GM19463 (cell line): ENCODE measurements around the gene KDM7A.

Source experiments
- ATAC-seq: cut with Tn5 transposase; IDR thresholded peaks from one replicate; pipeline ENCODE4 v1.9.1; 2021; ENCODE audit warnings: mild to moderate bottlenecking, moderate library complexity; ENCODE audit not compliant: unreplicated experiment

KDM7A gene

DNA sequence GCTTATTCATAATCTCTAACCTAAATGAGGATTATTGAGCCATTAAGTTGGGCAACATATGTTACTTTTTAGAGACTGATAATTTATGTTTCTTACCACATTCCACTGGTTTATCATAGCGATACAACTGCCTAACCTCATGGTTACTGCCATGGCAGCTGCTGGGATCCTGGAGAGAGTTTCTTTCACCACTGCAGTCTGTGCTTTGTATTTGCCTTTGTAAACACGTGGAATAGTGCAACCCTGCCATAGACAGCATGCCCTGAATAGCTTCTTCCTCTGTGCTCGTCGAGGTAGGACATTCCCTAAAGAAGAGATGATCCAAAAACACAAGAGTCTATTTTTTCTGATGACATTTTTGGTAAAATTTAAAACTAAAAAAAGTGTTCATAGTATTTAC lies 80.3 kb downstream of the KDM7A start:
- ATAC-seq, result no peak

DNA sequence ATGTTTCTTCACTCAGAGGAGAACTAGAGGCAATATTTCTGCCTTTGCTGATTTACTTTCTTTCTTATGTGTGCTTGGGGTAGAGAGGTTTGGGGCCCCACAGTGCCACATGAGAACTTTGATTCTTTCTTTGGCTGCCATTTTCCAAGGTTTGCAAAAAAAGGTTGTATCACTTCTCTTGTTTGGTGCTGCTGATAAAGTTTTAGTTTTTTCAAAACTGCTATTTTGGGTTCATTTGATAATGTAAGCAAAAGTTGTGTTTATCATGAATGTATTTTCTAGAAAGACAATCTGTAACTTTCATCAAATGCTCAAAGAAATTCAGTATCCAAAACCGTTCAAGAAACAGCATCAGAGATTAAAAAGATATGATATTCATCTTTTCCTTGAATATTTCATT lies 83.4 kb downstream of the KDM7A start:
- ATAC-seq, result no peak

DNA sequence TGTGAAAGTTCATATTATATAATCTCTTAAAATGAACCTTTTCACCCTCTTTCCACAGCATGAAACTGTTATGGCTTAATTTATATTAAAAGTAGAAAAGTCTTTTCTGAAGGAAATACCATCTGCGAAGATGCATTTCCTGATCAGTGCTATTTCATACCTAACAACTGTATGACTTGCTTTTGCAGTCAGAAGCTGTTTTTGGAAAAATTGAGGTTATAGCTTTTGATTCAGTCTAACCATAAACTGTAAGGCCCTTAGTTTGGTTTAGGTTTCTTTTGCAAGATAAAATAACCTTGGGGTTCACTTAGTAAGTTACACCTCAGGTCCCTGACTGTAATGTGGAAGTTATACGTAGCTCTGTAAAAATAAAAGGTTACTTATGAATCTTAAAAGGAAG lies 91.3 kb downstream of the KDM7A start:
- no peak for ATAC-seq

DNA sequence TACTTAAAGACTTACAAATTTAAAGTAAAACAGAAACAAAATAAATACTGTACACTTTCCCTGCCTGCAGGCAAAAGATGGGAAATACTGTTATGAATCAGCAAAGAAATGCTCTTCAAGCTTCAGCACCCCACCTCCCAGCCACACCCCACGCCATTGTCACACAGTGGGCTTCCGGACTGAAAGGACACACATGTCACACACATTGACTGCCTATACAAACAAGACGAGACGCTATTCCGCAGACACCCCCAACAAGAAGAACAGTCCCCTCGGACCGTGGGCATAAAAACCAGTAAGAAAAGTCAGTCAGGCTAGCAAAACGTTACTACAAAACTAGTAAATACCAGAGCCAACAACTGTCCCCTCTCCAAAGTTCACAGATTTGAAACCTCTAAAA lies 91.8 kb downstream of the KDM7A start:
- peak; percentile 98 for ATAC-seq

DNA sequence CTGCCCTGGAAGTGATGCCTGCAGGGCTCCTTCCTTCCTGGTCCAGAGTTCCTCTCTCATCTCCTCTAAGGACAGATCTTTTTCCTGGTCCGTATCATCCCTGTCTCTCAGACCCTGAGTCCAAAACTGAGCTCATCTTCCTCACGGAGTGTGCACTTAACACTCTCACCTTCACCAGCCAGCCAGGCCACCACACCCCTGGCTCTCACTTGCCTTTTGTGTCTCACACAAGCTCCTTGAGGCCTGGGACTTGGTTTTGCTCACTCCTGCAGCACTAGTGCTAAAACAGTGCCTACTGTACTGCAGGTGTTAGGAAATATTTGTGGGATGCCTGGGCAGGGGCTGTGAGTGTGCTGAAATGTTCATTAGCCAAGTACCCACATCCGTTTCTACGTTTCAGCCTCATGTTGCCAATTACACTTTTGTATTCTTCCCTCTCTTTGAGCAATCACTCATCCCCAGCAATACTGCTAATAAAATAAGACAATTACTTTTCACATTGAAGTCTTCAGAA lies 92.6 kb downstream of the KDM7A start:
- ATAC-seq, result no peak

DNA sequence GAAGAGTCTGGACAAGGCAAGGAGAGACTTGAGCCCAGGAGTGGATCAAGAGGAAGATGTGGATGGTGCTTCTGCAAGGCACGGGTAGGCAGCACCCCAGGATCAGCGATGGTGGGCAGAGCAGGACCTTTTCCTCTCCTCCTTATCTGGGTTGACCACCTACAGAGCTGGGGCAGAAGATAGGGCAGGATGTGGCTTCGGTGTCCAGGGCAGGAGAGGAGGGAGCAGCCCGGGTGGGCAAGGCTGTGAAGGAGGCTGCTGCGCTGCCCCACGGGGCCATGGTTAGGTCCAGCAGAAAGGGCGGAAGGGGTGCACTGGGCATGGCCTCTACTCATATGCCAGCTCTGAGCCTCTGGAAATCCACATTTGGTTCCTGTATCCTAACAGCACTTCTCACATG lies 94.0 kb downstream of the KDM7A start:
- no peak for ATAC-seq

DNA sequence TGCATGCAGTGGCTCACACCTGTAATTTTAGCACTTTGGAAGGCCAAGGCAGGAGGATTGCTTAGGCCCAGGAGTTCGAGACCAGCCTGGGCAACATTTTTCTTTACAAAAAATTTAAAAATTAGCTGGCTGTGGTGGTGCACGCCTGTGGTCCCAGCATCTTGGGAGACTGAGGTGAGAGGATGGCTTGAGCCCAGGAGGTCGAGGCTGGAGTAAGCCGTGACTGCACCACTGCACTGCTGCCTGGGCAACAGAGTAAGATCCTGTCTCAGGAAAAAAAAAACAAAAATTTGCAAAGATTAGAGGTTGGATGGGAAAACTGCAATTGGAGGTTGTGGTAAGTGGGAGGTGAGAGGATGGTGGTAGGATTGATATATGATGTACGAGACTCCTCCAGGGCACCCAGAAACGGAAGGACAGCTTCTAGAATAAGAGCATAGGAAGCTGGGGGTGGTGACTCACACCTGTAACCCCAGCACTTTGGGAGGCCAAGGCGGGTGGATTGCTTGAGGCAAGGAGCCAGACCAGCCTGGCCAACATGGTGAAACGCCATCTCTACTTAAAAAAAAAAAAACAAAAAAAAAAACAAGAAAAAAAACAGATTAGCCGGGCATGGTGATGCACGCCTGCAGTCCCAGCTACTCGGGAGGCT lies 94.9 kb downstream of the KDM7A start:
- ATAC-seq, result no peak

DNA sequence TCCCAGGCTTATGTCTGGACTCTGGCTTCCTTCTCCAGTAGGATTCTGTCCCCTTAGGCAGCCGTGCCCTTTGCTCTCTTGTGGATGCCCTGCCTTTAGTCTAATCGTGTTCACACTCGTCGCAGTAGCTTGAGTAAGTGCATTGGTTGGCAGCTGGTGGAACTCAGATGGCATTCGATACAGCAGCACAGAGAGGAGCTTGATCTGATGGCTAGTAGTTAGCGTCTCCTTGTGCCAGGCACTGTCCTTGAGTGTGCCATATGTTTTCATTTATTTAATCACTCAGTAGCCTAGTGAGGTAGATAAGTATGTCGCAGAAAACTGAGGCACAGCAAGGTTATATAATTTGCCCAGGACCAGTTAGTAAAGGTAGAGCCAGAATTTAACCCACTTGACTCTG lies 95.9 kb downstream of the KDM7A start:
- ATAC-seq, result no peak

DNA sequence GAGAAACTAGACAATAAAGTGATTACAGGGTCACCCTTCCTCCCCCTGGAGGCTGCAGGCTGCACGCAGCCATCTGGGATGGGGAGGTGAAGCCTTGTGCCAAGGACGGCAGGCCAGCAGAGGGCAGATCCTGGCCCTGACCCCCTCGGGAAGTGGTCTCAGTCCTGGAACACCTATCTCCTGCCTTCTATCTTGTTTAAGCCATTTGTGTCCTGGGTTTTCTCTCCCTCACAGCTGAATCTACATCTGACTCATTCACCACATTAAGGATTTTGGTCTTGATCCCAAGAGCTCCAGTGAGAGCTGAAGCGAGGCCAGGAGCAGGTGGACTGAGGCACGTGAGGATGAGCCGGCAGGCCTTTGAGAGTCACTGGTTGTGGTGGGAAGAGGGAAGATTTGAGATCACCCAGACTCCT lies 97.7 kb downstream of the KDM7A start:
- ATAC-seq, result no peak

DNA sequence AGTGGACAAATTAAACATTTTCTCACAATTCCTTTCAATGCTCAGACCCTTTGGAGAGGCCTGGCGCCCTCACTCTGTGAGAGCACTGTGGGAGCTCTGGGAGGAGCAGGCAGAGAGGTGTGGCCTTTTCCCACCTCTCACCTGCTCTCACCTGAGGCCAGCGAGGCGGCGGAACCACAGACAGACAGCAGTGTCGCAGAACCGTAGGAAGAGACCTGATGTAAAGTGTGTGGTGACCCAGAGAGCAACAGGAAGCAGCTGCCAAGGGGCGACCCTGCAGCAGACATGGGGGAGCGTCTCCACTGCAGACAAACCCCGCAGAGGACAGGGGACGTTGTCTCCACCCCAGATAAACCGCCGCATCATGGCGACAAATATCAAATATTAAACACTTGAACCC lies 98.4 kb downstream of the KDM7A start:
- no peak for ATAC-seq

DNA sequence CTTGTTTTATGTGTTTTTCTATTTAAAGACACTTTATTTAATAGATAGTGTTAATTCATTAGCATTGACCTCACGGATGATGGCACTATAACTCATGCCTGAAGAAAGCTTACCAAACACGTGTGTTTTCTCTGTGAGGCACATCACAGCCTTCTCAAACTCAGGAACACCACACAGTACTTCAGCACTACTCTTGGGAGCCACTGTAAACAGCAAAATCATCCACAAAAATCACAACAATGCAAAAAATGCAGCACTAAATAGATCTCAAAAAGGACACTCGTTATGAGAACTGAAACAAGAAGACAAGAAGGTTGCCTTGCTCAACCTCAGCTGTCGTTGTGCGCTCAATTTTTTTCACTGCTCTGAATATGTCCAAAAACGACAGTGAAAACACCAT lies 102.0 kb downstream of the KDM7A start:
- no peak for ATAC-seq

DNA sequence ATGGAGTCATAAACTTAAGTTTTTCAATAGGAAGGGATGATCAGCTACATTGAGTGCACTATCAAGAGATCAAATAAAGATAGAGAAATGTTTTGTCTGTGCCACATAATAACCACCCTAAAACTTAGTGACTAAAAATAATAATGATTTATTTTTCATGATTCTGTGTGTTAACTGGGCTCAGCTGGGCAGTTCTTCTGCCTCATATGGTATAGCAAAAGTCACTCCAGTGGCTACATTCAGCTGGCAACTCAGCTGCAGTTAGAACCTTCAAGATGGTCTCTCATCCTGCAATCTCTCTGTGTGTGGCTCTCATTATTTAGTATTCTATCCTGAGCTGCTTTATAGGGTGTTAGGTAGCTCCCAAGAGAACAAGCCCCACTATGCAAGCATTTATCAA lies 106.2 kb downstream of the KDM7A start:
- no peak for ATAC-seq

DNA sequence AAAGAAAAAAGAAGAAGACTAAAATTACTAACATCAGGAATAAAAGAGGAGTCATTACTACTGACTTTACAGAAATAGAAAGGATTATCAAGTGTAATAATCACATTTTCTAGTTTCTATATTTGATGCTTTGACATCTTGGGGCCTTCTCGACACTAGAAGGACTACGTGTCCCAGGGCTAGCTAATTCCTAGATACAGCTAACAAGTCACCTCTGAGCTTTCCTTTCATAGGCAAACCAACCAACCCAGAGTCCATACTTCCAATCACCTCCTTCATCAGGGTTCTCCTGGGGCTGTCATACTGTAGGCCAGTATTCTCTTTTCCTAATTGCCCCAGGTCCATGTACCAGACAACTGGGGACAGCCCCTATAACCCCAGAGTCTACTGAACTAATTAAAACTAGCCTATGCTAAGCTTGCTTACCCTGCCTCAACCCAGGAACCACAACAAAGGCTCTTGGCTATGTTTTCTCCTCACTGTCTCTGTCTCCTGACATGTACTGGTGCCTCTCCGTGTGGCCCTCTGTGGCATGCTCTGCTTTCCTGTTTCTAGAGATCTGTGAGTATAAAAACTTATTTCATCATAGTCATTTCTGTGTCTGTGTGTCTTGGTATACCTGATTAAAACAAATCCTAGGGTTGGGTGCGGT lies 107.4 kb downstream of the KDM7A start:
- no peak for ATAC-seq

DNA sequence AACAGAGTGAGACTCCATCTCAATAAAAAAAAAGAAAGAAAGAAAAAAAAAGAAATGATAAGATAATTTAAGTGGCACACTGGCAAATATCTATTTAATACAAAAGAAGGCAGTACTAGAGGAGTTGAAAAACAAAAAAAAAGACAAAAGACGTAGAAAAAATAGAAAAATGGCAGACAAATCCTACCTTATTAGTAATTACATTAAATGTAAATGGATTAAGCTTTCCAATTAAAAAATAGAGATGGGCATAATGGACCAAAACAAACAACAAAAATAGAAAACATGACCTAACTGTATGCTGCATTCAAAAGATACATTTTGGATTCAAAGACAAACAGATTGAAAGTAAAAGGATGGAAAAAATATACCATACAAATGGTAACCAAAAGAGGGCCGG lies 108.8 kb downstream of the KDM7A start:
- ATAC-seq, result no peak

DNA sequence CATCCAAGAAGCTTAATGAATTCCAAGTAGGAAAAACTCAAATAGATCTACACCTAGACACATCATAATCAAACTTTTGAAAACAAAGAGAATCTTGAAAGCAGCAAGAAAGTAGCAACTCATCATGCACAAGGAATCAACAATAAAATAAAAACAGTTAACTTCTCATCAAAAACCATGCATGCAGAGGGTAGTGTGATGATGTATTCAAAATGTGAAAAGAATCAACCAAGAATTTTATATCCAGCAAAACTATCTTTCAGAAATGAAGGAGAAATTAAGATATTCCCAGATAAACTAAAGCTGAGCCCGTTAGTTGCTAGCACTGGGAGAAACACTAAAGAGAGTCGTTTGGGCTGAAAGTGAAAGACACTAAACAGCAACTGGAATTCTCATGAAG lies 109.7 kb downstream of the KDM7A start:
- no peak for ATAC-seq

DNA sequence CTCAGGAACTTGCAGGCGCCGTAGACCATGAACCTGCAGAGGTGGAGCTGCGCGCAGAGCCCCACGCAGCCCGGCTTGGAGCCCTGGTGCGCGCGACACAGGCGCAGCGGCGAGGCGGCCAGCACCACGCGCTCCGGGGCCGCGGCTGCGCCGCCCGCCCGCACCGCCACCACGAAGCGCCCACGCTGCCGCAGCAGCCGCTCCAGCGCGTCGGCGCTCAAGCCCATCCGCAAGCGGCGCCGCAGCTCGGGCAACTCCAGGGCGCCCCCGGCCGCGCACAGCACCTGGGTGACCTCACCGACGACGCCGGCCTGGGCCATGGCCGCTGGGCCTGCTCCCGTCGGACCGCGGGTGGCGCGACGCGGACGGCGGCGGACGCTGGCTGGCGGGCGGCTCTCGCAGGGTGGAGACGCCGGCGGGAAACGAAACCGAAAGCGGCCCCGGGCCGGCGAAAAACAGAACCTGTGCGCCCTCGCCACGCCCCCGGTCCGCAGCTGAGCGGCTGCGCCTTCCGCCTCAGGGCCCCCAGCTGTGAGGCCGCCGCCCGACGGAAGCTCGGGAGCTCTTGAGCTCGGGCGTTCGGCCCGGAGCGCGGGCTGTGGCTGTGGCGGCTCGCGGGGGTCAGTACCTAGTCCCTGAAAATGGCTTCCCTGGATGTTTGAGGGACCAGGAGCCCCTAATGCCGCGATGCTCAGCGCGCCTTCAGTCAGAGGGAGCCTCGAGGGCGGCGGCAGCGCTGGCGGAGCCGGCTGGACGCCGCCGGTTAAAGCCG lies 114.1 kb downstream of the KDM7A start, which contains the start of gene PARP12:
Gene PARP12, minus strand, starts transcription at position 424 of the 772 bp plus-strand sequence. Its CDS starts 104 bp downstream, at position 320.
- ATAC-seq, result peak; percentile 85

DNA sequence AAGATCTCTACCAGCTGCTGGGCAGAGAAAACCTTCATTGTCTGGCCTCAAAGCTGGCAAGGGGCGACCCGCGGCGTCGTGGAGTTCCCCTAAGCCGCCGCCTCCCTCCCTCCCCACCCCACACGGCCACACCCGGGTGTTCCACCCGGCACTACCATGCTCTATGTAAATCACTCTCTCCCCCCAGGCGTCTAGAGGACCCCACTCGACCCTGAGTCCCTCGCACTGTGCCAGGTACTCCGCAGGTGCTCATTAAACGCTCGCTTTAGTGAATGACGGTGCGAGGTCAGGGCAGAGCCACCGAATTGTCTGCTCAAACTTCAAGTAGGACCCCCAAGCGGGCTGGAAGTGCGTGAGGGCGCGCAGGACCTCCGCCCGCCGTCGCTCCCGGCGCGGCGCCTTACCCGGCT lies 114.7 kb downstream of the KDM7A start:
- peak; percentile 37 for ATAC-seq

DNA sequence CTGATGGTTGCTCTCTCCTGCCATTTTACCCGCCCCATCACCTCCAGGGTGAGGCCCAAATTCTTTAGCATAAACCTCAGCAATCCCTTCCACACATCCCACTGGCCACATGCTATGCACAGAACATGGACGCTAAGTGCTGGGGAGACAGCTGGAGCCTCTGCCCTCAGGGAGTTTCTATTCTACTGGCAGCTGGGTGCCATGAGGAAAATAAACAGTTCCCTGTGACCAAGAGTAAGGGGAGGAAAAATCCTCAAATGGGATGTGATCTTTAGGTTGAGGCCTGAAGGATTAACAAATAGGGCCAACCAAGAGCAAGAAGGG lies 115.2 kb downstream of the KDM7A start:
- no peak for ATAC-seq

DNA sequence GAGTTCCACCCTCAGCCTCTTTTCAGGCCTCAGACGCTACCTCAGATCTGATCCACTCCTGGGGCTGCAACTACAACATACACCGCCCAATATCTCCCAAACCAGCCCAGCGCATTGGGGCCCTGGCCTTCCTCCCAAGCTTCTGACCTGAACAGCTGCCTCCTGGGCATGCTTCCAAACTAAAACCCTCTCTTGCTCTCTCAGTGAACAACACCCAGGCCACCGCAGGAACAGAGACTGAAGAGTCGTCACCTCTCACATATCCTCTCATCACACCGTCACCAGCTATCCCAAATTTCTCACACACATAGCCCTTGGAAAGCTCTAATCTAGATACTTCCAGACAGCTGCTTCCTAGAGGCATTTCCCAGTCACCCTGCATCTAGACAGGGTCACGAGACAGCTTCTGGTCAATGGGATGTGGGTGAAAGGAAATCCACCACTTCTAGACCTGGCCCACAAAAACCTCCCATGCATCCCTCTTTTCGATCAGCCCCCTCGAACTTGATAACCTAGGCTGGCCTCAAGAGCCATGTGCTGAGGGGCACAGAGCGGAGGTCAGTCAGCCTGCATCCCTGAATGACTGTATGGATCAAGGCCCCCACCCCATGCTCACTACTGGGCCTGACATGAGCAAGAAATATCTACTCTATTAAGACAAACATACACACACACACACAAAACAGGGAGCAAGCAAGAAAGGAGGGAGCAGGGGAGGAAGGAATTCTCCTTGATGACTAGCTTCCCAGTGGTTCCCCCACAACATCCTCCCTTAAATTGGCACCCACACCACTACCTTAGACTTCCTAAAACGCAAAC lies 115.8 kb downstream of the KDM7A start:
- ATAC-seq, result no peak

DNA sequence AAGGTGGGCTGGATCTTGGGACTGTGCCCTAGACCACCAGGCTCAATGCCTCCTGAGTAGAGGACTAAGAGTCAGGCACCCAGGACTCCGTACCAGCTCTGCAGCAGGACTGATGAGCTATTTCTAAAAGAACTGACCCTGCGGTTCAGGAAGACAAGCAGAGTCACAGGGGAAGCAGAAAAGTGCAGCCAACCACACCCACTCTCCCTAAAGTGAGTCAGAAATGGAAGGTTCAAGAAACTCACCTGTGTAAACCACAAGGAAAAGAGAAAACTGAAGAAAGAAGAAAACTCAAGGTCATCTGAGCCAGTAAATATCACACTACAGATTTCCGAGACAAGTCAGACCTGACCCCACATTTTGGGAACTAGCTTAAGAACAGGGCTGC lies 116.5 kb downstream of the KDM7A start:
- ATAC-seq, result no peak
